ENCODE results near the gene MYLK. TPM values are rescaled to one million over a fixed set of nuclear protein-coding genes. Genes with fewer than 3 reads are reported as not detected.

The MYLK gene
- polyA plus RNA-seq, 1 donor (not counting 4 experiments of a cell fraction or from before 2014, with no cell fraction given): 7.8 TPM

DNA sequence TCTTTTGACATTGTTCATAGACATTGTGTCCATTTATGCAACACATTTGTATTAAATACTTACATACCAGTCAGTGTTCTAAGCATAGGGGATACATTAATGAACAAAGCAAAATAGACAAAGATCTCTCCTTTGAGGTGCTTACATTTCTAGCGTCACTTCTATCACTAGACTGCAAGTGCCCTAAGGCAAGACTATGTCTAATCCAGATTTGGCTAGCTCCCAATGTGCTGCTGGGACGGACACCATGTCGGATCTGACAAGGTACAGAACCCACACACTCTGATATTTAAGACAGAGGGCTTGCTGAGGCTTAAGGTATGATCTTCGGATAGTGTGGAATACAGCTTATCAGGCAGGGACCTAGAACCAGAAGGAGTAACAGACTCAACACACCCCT, 41.4 kb downstream of the MYLK start:
- Histone ChIP-seq H3K79me2 (ENCODE audit: control insufficient read depth, insufficient read depth, low read length) (no peaks in the 10 kb centered on the region), H3K4me1 (ENCODE audit: control insufficient read depth, extremely low read depth, insufficient read depth, low read length) (no peaks in the 10 kb centered on the region), H3K27me3 (ENCODE audit: control insufficient read depth, extremely low read depth, insufficient read depth, low read length) (no peaks in the 10 kb centered on the region), H3K27ac (ENCODE audit: control insufficient read depth, insufficient read depth, low read length) (no peak overlapping the region), H3K9me1 (ENCODE audit: control insufficient read depth, extremely low read depth, insufficient read depth, low read length) (no peaks in the 10 kb centered on the region), H2AFZ (ENCODE audit: control insufficient read depth, low read length) (no peak overlapping the region), H3K36me3 (ENCODE audit: control insufficient read depth in 2 of 2, extremely low read depth in 1 of 2, insufficient read depth in 2 of 2, low read length in 2 of 2) (no peaks in the 10 kb centered on the region), H3K4me2 (ENCODE audit: control insufficient read depth, extremely low read depth, insufficient read depth, low read depth, low read length) (no peak overlapping the region), H3K9me3 (ENCODE audit: control insufficient read depth, low read depth, low read length) (peaks cover 9% of the 10 kb centered on the region), H3K4me3 (ENCODE audit: control insufficient read depth in 2 of 3, extremely low read depth in 1 of 3, insufficient read depth in 2 of 3, low read depth in 1 of 3, low read length in 3 of 3) (no peak overlapping the region), H3K9ac (ENCODE audit: control insufficient read depth, extremely low read depth, insufficient read depth, low read length) (no peak overlapping the region), H4K20me1 (ENCODE audit: control insufficient read depth, extremely low read depth, insufficient read depth, low read length) (no peaks in the 10 kb centered on the region)
- dilution Hi-C loops (cut with MboI; ENCODE audit: extremely low pct_ligation_motif_present, low sequenced_read_pairs): no loop called here
- FAIRE-seq (peak; percentile 72), DNase-seq (ENCODE audit: low read depth, low spot score) (no peak)
- TF ChIP-seq CTCF (optimal IDR thresholded peaks at IDR 0.05 in 1 of 3, IDR thresholded peaks at IDR 0.05 in 1 of 3, conservative IDR thresholded peaks at IDR 0.05 in 1 of 3; ENCODE audit: extremely low read depth in 1 of 3, insufficient read depth in 2 of 3, low read length in 3 of 3): no peak
- no peak for TF ChIP-seq EZH2 (IDR thresholded peaks at IDR 0.05; ENCODE audit: low read length)

- FAIRE-seq (no peak), DNase-seq (ENCODE audit: low read depth, low spot score) (no peak)
- no peaks in the 10 kb centered on the region for H3K79me2 ChIP-seq (ENCODE audit: control insufficient read depth, insufficient read depth, low read length)
Observed at GRCh38 chr3:123841476-123842238, 42.5 kb downstream of the MYLK start.

More at GRCh38 chr3:123841476-123842238, 42.5 kb downstream of the MYLK start:
- Histone ChIP-seq H3K9me3 (ENCODE audit: control insufficient read depth, low read depth, low read length) (peaks cover 11% of the 10 kb centered on the region), H3K36me3 (ENCODE audit: control insufficient read depth in 2 of 2, extremely low read depth in 1 of 2, insufficient read depth in 2 of 2, low read length in 2 of 2) (no peaks in the 10 kb centered on the region), H3K4me1 (ENCODE audit: control insufficient read depth, extremely low read depth, insufficient read depth, low read length) (no peaks in the 10 kb centered on the region), H3K27me3 (ENCODE audit: control insufficient read depth, extremely low read depth, insufficient read depth, low read length) (no peaks in the 10 kb centered on the region), H3K9ac (ENCODE audit: control insufficient read depth, extremely low read depth, insufficient read depth, low read length) (no peak overlapping the region), H3K27ac (ENCODE audit: control insufficient read depth, insufficient read depth, low read length) (no peak overlapping the region), H3K4me2 (ENCODE audit: control insufficient read depth, extremely low read depth, insufficient read depth, low read depth, low read length) (no peak overlapping the region), H3K9me1 (ENCODE audit: control insufficient read depth, extremely low read depth, insufficient read depth, low read length) (no peaks in the 10 kb centered on the region), H3K4me3 (ENCODE audit: control insufficient read depth in 2 of 3, extremely low read depth in 1 of 3, insufficient read depth in 2 of 3, low read depth in 1 of 3, low read length in 3 of 3) (no peak overlapping the region), H4K20me1 (ENCODE audit: control insufficient read depth, extremely low read depth, insufficient read depth, low read length) (no peaks in the 10 kb centered on the region), H2AFZ (ENCODE audit: control insufficient read depth, low read length) (no peak overlapping the region)
- no peak for TF ChIP-seq CTCF (optimal IDR thresholded peaks at IDR 0.05 in 1 of 3, IDR thresholded peaks at IDR 0.05 in 1 of 3, conservative IDR thresholded peaks at IDR 0.05 in 1 of 3; ENCODE audit: extremely low read depth in 1 of 3, insufficient read depth in 2 of 3, low read length in 3 of 3)
- no peak for TF ChIP-seq EZH2 (IDR thresholded peaks at IDR 0.05; ENCODE audit: low read length)
- dilution Hi-C loops (cut with MboI; ENCODE audit: extremely low pct_ligation_motif_present, low sequenced_read_pairs): no loop called here

Data from keratinocyte (primary cell).